KMS-11 (cell line): ENCODE data around the gene POLR2L.

Experiments used
- H2AFZ ChIP-seq: fragments of 200-600 bp; sonication (generic); 2 replicates; pipeline ENCODE4 v1.6.1; 2016; ENCODE audit warnings: antibody characterized with exemption, mixed run types, low read depth
- H3K27ac ChIP-seq: fragments of 200-600 bp; sonication (generic); 2 replicates; pipeline ENCODE4 v1.6.1; 2016; ENCODE audit warnings: mild to moderate bottlenecking, mixed run types
- H3K27me3 ChIP-seq: fragments of 200-600 bp; sonication (generic); 2 replicates; pipeline ENCODE4 v1.6.1; 2017; ENCODE audit warnings: mild to moderate bottlenecking, low read depth, mixed run types, moderate library complexity; ENCODE audit not compliant: insufficient read depth
- H3K36me3 ChIP-seq: fragments of 200-600 bp; sonication (generic); 2 replicates; pipeline ENCODE4 v1.6.1; 2017; ENCODE audit warnings: mild to moderate bottlenecking, mixed run types; ENCODE audit not compliant: insufficient read depth
- H3K4me1 ChIP-seq: fragments of 200-600 bp; sonication (generic); 2 replicates; pipeline ENCODE4 v1.6.1; 2016; ENCODE audit warnings: mild to moderate bottlenecking, low read depth, mixed run types; ENCODE audit not compliant: poor library complexity, severe bottlenecking
- H3K4me2 ChIP-seq: fragments of 200-600 bp; sonication (generic); 2 replicates; pipeline ENCODE4 v1.7.0; 2016; ENCODE audit warnings: mild to moderate bottlenecking, mixed run types
- H3K4me3 ChIP-seq: fragments of 200-600 bp; sonication (generic); IDR thresholded peaks from 2 replicates; pipeline ENCODE4 v1.6.1; 2017; ENCODE audit warnings: low read depth, low read length, mixed read lengths; ENCODE audit not compliant: insufficient read depth
- H3K79me2 ChIP-seq: fragments of 200-600 bp; sonication (generic); 2 replicates; pipeline ENCODE4 v1.6.1; 2016; ENCODE audit warnings: low read depth, mixed run types; ENCODE audit not compliant: insufficient read depth
- H3K9ac ChIP-seq: fragments of 200-600 bp; sonication (generic); 2 replicates; pipeline ENCODE4 v1.6.1; 2016; ENCODE audit warnings: mild to moderate bottlenecking, mixed run types
- H4K20me1 ChIP-seq: fragments of 200-600 bp; sonication (generic); 2 replicates; pipeline ENCODE4 v1.6.1; 2016; ENCODE audit warnings: mild to moderate bottlenecking, mixed run types; ENCODE audit not compliant: insufficient read depth
- CTCF ChIP-seq: fragments of 200-600 bp; sonication (generic); conservative IDR thresholded peaks from 2 replicates; pipeline ENCODE4 v1.6.1; 2017; ENCODE audit warnings: low read depth, mild to moderate bottlenecking, antibody characterized with exemption, low read length, moderate library complexity, mixed read lengths

The POLR2L gene

GRCh38 chr11:800473-800872 is 41.9 kb downstream of the POLR2L start:
- Histone ChIP-seq H3K79me2 (0 out of 2 replicates have a peak, but pooled peaks cover 4% of the 10 kb centered on the region), H4K20me1 (no peaks in the 10 kb centered on the region), H3K27ac (no peak overlapping the region), H3K36me3 (no peaks in the 10 kb centered on the region), H3K4me1 (peaks cover 21% of the 10 kb centered on the region), H3K4me3 (no peak overlapping the region), H3K27me3 (no peaks in the 10 kb centered on the region), H3K9ac (no peak overlapping the region), H3K4me2 (no peak overlapping the region), H2AFZ (no peak overlapping the region)
- no peak for TF ChIP-seq CTCF

- no peaks in the 10 kb centered on the region for H3K27me3 ChIP-seq
- H3K36me3 ChIP-seq, result no peaks in the 10 kb centered on the region
- no peak overlapping the region for H3K4me3 ChIP-seq
- no peak overlapping the region for H3K4me2 ChIP-seq
- no peaks in the 10 kb centered on the region for H4K20me1 ChIP-seq
- no peak for TF ChIP-seq CTCF
- 0 out of 2 replicates have a peak, but pooled peaks cover 4% of the 10 kb centered on the region for H3K79me2 ChIP-seq
- no peak overlapping the region for H3K27ac ChIP-seq
- no peak overlapping the region for H2AFZ ChIP-seq
- no peak overlapping the region for H3K9ac ChIP-seq
- peaks cover 21% of the 10 kb centered on the region for H3K4me1 ChIP-seq
Measured at GRCh38 chr11:799641-800316, 42.5 kb downstream of the POLR2L start.

- H3K4me3 ChIP-seq, result peak within 1 kb of the TSS; percentile 28
- H3K4me1 ChIP-seq, result peaks cover 12% of the 10 kb centered on the region
- no peaks in the 10 kb centered on the region for H4K20me1 ChIP-seq
- H3K9ac ChIP-seq, result peak within 1 kb of the TSS; percentile 67
- peak within 1 kb of the TSS; percentile 99 for H3K4me2 ChIP-seq
- H3K79me2 ChIP-seq, result 0 out of 2 replicates have a peak, but pooled peaks cover 4% of the 10 kb centered on the region
- TF ChIP-seq CTCF, result peak; percentile 67
- H2AFZ ChIP-seq, result peak within 1 kb of the TSS; percentile 42
- no peaks in the 10 kb centered on the region for H3K36me3 ChIP-seq
- no peaks in the 10 kb centered on the region for H3K27me3 ChIP-seq
- H3K27ac ChIP-seq, result peak within 1 kb of the TSS; percentile 50
Measured at GRCh38 chr11:798093-798713, 44.1 kb downstream of the POLR2L start, which contains the start of gene SLC25A22. Gene SLC25A22 (minus strand): TSS chr11:798281. CDS start chr11:795006, 3,275 bp downstream.

GRCh38 chr11:797296-798092 is 44.8 kb downstream of the POLR2L start:
- peak overlapping the region; percentile 28 for H3K4me3 ChIP-seq
- no peaks in the 10 kb centered on the region for H3K27me3 ChIP-seq
- no peaks in the 10 kb centered on the region for H4K20me1 ChIP-seq
- peak overlapping the region; percentile 67 for H3K9ac ChIP-seq
- peak overlapping the region; percentile 42 for H2AFZ ChIP-seq
- H3K4me1 ChIP-seq, result peaks cover 12% of the 10 kb centered on the region
- H3K79me2 ChIP-seq, result 0 out of 2 replicates have a peak, but pooled peaks cover 4% of the 10 kb centered on the region
- no peak for TF ChIP-seq CTCF
- peak overlapping the region; percentile 50 for H3K27ac ChIP-seq
- H3K4me2 ChIP-seq, result peak overlapping the region; percentile 99
- no peaks in the 10 kb centered on the region for H3K36me3 ChIP-seq
